Heart right ventricle (tissue), 16 donors: Measurements from ENCODE around the gene CGNL1. TPM values are rescaled to one million over a fixed set of nuclear protein-coding genes. Genes with fewer than 3 reads are reported as not detected.
A peak's percentile ranks its signal among the peaks of the same experiment; 100 is the strongest.

Experiments
- ATAC-seq, 8 donors: fragments of 200-7000 bp; cut with Tn5 transposase; one replicate each; pipeline ENCODE4 v1.9.1; 2020; ENCODE audit warnings: mild to moderate bottlenecking in 8 of 8, moderate library complexity in 8 of 8, moderate number of reproducible peaks in 1 of 8
- DNase-seq, 2 donors: peaks; one replicate each; pipeline ENCODE4 v3.0.0-alpha.2; 2020
- H3K27ac ChIP-seq, 10 donors: fragments of 200-600 bp; sonication (generic) in 2 of 10; one replicate each; pipeline versions ENCODE4 v1.5.0 to v1.8.0; 2020 to 2022; ENCODE audit warnings: mild to moderate bottlenecking in 3 of 10
- H3K27me3 ChIP-seq, 7 donors: fragments of 200-600 bp; one replicate each; pipeline ENCODE4 v1.8.0; 2021 to 2022; ENCODE audit warnings: mild to moderate bottlenecking in 2 of 7
- H3K36me3 ChIP-seq, 9 donors: fragments of 200-600 bp; sonication (generic) in 1 of 9; one replicate each; pipeline versions ENCODE4 v1.5.0 to v1.8.0; 2020 to 2022; ENCODE audit warnings: mild to moderate bottlenecking in 2 of 9
- H3K4me1 ChIP-seq, 9 donors: fragments of 200-600 bp; sonication (generic) in 1 of 9; one replicate each; pipeline versions ENCODE4 v1.5.0 to v1.8.0; 2020 to 2022; ENCODE audit warnings: mild to moderate bottlenecking in 4 of 9
- H3K4me3 ChIP-seq, 10 donors: fragments of 200-600 bp; sonication (generic) in 2 of 10; one replicate each; pipeline versions ENCODE4 v1.5.0 to v1.8.0; 2020 to 2022; ENCODE audit warnings: mild to moderate bottlenecking in 7 of 10, moderate library complexity in 2 of 10
- H3K9me3 ChIP-seq, 11 donors: fragments of 200-600 bp in 10 of 11; sonication (generic) in 2 of 11; one replicate each; pipeline versions ENCODE4 v1.5.0 to v1.8.0; 2013 to 2022; ENCODE audit warnings: mild to moderate bottlenecking in 2 of 11, control low read depth in 1 of 11, moderate library complexity in 1 of 11
- CTCF ChIP-seq, 9 donors: fragments of 200-600 bp; sonication (generic) in 2 of 9; IDR thresholded peaks; one replicate each; pipeline versions ENCODE4 v1.5.0 to v1.8.0; 2021 to 2022; ENCODE audit warnings: antibody characterized with exemption in 9 of 9, mild to moderate bottlenecking in 5 of 9, moderate library complexity in 1 of 9
- WGBS, 2 donors: extraction: QIAGEN DNeasy Blood & Tissue Kit; methylation state at CpG; one replicate each; pipeline ENCODE4 v1.1.7; 2013; ENCODE audit warnings: inconsistent platforms in 1 of 2; 5-methylcytosine and 5-hydroxymethylcytosine counted together
- intact Hi-C, 10 donors: fragments of 100-400 bp; cut with DNase I; formaldehyde crosslinking; loops; one replicate each; pipeline versions ENCODE4 v1.11.1 to v1.14.2; 2022
- polyA plus RNA-seq, 2 donors: library from polyadenylated mRNA; stranded (reverse); fragments of 200-250 nt; gene quantifications; one replicate each; pipeline ENCODE4 v1.2.3, GENCODE V29; 2013
- total RNA-seq, 10 donors: library from RNA; stranded (reverse); fragmentation: NEBNext Ultra II Directional in 3 of 10; extraction: Animal tissue kit (Norgen Biotek cat#: 25700) in 3 of 10; gene quantifications; one replicate each; pipeline versions ENCODE4 v1.2.1 to v1.2.4, GENCODE V29; 2021 to 2023
- donor health status: Arrhythmogenic right ventricular cardiomyopathy.
- donor health status: ischemic (EF 13 %, LVEDD 7.1; RV severe dilation, severe dysfunction).
- donor health status: healthy with polysubstance abuse.
- donor health status: DM: no; HTN: yes; CAD: no.
- donor health status: DM: no; HTN: no; CAD: no.
- donor health status: ischemic (EF 25% LVEDD 6.9; RV normal size, moderate dysfunction).
- donor health status: ischemic (EF 25% LVEDD 5.7; RV mildly dilated, moderate dysfunction).
- donor health status: healthy.
- donor health status: DM: yes; HTN: yes; CAD: no.
- donor health status: Ischemic cardiomyopathy.
- donor health status: ischemic (EF 35%, LVEDD 5.7; RV mildly dilated, moderate dysfunction).
- donor health status: nonischemic (EF 11% LVEDD 7.7; RV severe dilation, severe dysfunction).
- donor health status: DM: yes; HTN: yes; CAD: no.
- donor health status: PGD.
- donor health status: ischemic (EF 29% LVEDD 5.4; RV normal size, mild dysfunction).
- donor health status: nonischemic (EF 23%, LVEDD 6.1; RV moderate dilation, normal function).

CGNL1 gene
- total and polyA plus RNA-seq, 12 donors = 2.7 to 42.9 (median 33.7) TPM

- Histone ChIP-seq H3K4me3 (no peak overlapping the region), H3K27ac (no peak overlapping the region), H3K4me1 (peaks cover 0 to 13% (median 4%) of the 10 kb centered on the region in 9 donors), H3K9me3 (no peaks in the 10 kb centered on the region), H3K36me3 (peaks cover 0 to 36% (median 0%) of the 10 kb centered on the region in 9 donors), H3K27me3 (no peaks in the 10 kb centered on the region)
- WGBS, 2 donors = 45 to 48% methylated on average over 7 of the region's 7 CpGs
- ATAC-seq = peak in 6 of 8 donors; percentile 22 to 64 (median 42)
- intact Hi-C loops = no loop called here
- TF ChIP-seq CTCF (IDR thresholded peaks at IDR 0.05) = peak; percentile 72 to 91 (median 80)
- peak; percentile 63 to 68 for DNase-seq
Measured at GRCh38 chr15:57541805-57542504, 165.7 kb downstream of the CGNL1 start.

- DNase-seq = no peak
- 24 to 29% methylated on average over 4 of the region's 4 CpGs for WGBS, 2 donors
- no peaks in the 10 kb centered on the region for H3K9me3 ChIP-seq
- peak in 2 of 9 donors; percentile 2 to 38 for TF ChIP-seq CTCF (IDR thresholded peaks at IDR 0.05)
- H3K4me1 ChIP-seq = peaks cover 0 to 10% (median 0%) of the 10 kb centered on the region in 9 donors
- no peak overlapping the region for H3K4me3 ChIP-seq
- peaks cover 0 to 41% (median 0%) of the 10 kb centered on the region in 9 donors for H3K36me3 ChIP-seq
- no peaks in the 10 kb centered on the region for H3K27me3 ChIP-seq
- H3K27ac ChIP-seq = no peak overlapping the region
- intact Hi-C loops = no loop called here
- no peak for ATAC-seq
Measured at GRCh38 chr15:57542505-57542817, 166.2 kb downstream of the CGNL1 start.

GRCh38 chr15:57544848-57545480 is 168.7 kb downstream of the CGNL1 start:
- no peak for DNase-seq
- no peak overlapping the region for H3K4me3 ChIP-seq
- H3K27ac ChIP-seq = no peak overlapping the region
- WGBS, 2 donors = 75 to 77% methylated on average over 11 of the region's 11 CpGs
- H3K4me1 ChIP-seq = peaks cover 2 to 22% (median 10%) of the 10 kb centered on the region in 9 donors
- no peaks in the 10 kb centered on the region for H3K27me3 ChIP-seq
- H3K36me3 ChIP-seq = peaks cover 0 to 41% (median 0%) of the 10 kb centered on the region in 9 donors
- H3K9me3 ChIP-seq = no peaks in the 10 kb centered on the region
- intact Hi-C loops = no loop called here
- TF ChIP-seq CTCF (IDR thresholded peaks at IDR 0.05) = no peak
- no peak for ATAC-seq

- WGBS, 2 donors = 87 to 88% methylated on average over 8 of the region's 8 CpGs
- intact Hi-C loops = no loop called here
- peaks cover 4 to 32% (median 19%) of the 10 kb centered on the region in 9 donors for H3K4me1 ChIP-seq
- H3K9me3 ChIP-seq = no peaks in the 10 kb centered on the region
- ATAC-seq (no peak), DNase-seq (no peak)
- peaks cover 0 to 41% (median 0%) of the 10 kb centered on the region in 9 donors for H3K36me3 ChIP-seq
- no peak overlapping the region for H3K27ac ChIP-seq
- no peak overlapping the region for H3K4me3 ChIP-seq
- H3K27me3 ChIP-seq = no peaks in the 10 kb centered on the region
- TF ChIP-seq CTCF (IDR thresholded peaks at IDR 0.05) = no peak
Measured at GRCh38 chr15:57545995-57546394, 169.7 kb downstream of the CGNL1 start.
